Transverse colon (tissue), 4 donors: ENCODE measurements around the gene UHRF1. TPM values are rescaled to one million over a fixed set of nuclear protein-coding genes. Genes with fewer than 3 reads are reported as not detected.

ENCODE experiments used
- DNase-seq: peaks from one replicate; pipeline ENCODE4 v3.0.0-alpha.2; 2019
- H3K27ac ChIP-seq, 4 donors: fragments of 200-600 bp; sonication (generic); 2 replicates each; pipeline ENCODE4 v1.5.1; 2016 to 2018; ENCODE audit warnings: inconsistent platforms in 4 of 4
- H3K27me3 ChIP-seq: fragments of 200-600 bp; sonication (generic); 2 replicates; pipeline ENCODE4 v1.5.1; 2017; ENCODE audit warnings: inconsistent platforms
- H3K36me3 ChIP-seq, 4 donors: fragments of 200-600 bp; sonication (generic); 2 replicates each; pipeline ENCODE4 v1.5.1; 2017 to 2019; ENCODE audit warnings: inconsistent platforms in 4 of 4
- H3K4me1 ChIP-seq, 4 donors: fragments of 200-600 bp; sonication (generic); 2 replicates each; pipeline ENCODE4 v1.5.1; 2017 to 2020; ENCODE audit warnings: inconsistent platforms in 4 of 4
- H3K4me3 ChIP-seq, 4 donors: fragments of 200-600 bp; sonication (generic); 1 replicate in 1 of 4; 2 replicates in 3 of 4; pipeline versions ENCODE4 v1.5.1 to v1.6.1; 2017 to 2019; ENCODE audit warnings: inconsistent platforms in 4 of 4
- H3K9me3 ChIP-seq, 2 donors: fragments of 200-600 bp; sonication (generic); 2 replicates each; pipeline ENCODE4 v1.5.1; 2017 to 2019; ENCODE audit warnings: inconsistent platforms in 2 of 2
- CTCF ChIP-seq, 5 experiments: fragments of 200-600 bp in 3 of 5; fragments of 450-650 bp in 2 of 5; sonication (generic) in 3 of 5; IDR thresholded peaks; 1 replicate in 2 of 5; 2 replicates in 3 of 5; pipeline ENCODE4 v1.5.1; 2016 to 2017; ENCODE audit warnings: antibody characterized with exemption in 5 of 5, inconsistent platforms in 3 of 5, mild to moderate bottlenecking in 2 of 5, moderate library complexity in 1 of 5
- EP300 ChIP-seq: sonication (generic); formaldehyde crosslinking; IDR thresholded peaks from one replicate; pipeline ENCODE4 v1.6.1; 2017; ENCODE audit warnings: antibody characterized with exemption, low read depth
- POLR2A ChIP-seq: fragments of 450-650 bp; IDR thresholded peaks from one replicate; pipeline ENCODE4 v1.6.1; 2016; ENCODE audit warnings: antibody characterized with exemption, mild to moderate bottlenecking, moderate library complexity
- POLR2AphosphoS5 ChIP-seq, 3 donors: sonication (generic); formaldehyde crosslinking; IDR thresholded peaks; one replicate each; pipeline ENCODE4 v1.6.1; 2016; ENCODE audit warnings: antibody characterized with exemption in 3 of 3
- WGBS, 2 donors: methylation state at CpG; one replicate each; pipeline ENCODE4 v1.1.5; 2018; ENCODE audit warnings: low coverage in 1 of 2; 5-methylcytosine and 5-hydroxymethylcytosine counted together
- in situ Hi-C, 4 donors: fragments of 200-750 bp; cut with MboI; loops; one replicate each; pipeline versions ENCODE4 v1.15.0 to v1.15.1; 2017; ENCODE audit warnings: low sequenced_read_pairs in 3 of 4, low pct_ligation_motif_present in 1 of 4, low pct_unique_long_range_greater_than_20kb in 1 of 4
- intact Hi-C: fragments of 100-400 bp; cut with DNase I; formaldehyde crosslinking; loops from one replicate; pipeline ENCODE4 v1.15.1; 2023; ENCODE audit warnings: low total_unique reads
- total RNA-seq, 4 donors: library from RNA; depleted of rRNA; stranded (reverse); fragments of >200 nt; gene quantifications; one replicate each; pipeline ENCODE4 v1.1.0, GENCODE V29; 2016

Gene UHRF1
- total RNA-seq, 4 donors from 2014 or later, result 2.9 to 41.2 (median 12.0) TPM

GRCh38 chr19:4991996-4992698, 82.8 kb downstream of the UHRF1 start:
- TF ChIP-seq CTCF (IDR thresholded peaks at IDR 0.05) (no peak), POLR2AphosphoS5 (IDR thresholded peaks at IDR 0.05) (no peak), EP300 (no peak), POLR2A (no peak)
- no peak overlapping the region for H3K27ac ChIP-seq
- in situ Hi-C loops (no loop called here), intact Hi-C loops (no loop called here)
- no peak for DNase-seq
- H3K4me1 ChIP-seq, result peaks cover 7 to 23% (median 15%) of the 10 kb centered on the region in 4 donors
- H3K27me3 ChIP-seq, result no peaks in the 10 kb centered on the region
- no peaks in the 10 kb centered on the region for H3K36me3 ChIP-seq
- no peaks in the 10 kb centered on the region for H3K9me3 ChIP-seq
- H3K4me3 ChIP-seq, result no peak overlapping the region
- WGBS, 2 donors, result 90 to 93% methylated on average over 6 to 13 of the region's 13 CpGs

GRCh38 chr19:4993683-4994082, 84.4 kb downstream of the UHRF1 start:
- Histone ChIP-seq H3K36me3 (no peaks in the 10 kb centered on the region), H3K4me3 (no peak overlapping the region), H3K27me3 (no peaks in the 10 kb centered on the region), H3K27ac (no peak overlapping the region), H3K9me3 (no peaks in the 10 kb centered on the region), H3K4me1 (peaks cover under 1 to 10% (median 3%) of the 10 kb centered on the region in 4 donors)
- DNase-seq, result no peak
- in situ Hi-C loops (no loop called here), intact Hi-C loops (no loop called here)
- TF ChIP-seq POLR2AphosphoS5 (IDR thresholded peaks at IDR 0.05), result no peak
- TF ChIP-seq CTCF (IDR thresholded peaks at IDR 0.05), result no peak
- no peak for TF ChIP-seq POLR2A
- no peak for TF ChIP-seq EP300
- WGBS, 2 donors, result 78 to 83% methylated on average over 3 of the region's 3 CpGs

- DNase-seq, result no peak
- no peaks in the 10 kb centered on the region for H3K36me3 ChIP-seq
- in situ Hi-C loops (no loop called here), intact Hi-C loops (no loop called here)
- TF ChIP-seq EP300 (no peak), POLR2AphosphoS5 (IDR thresholded peaks at IDR 0.05) (no peak), POLR2A (no peak), CTCF (IDR thresholded peaks at IDR 0.05) (no peak)
- H3K4me3 ChIP-seq, result no peak overlapping the region
- 75% methylated on average over 5 of the region's 5 CpGs; no CpG with 5 or more reads in 1 of the 2 donors for WGBS, 2 donors
- no peaks in the 10 kb centered on the region for H3K27me3 ChIP-seq
- no peaks in the 10 kb centered on the region for H3K9me3 ChIP-seq
- H3K27ac ChIP-seq, result no peak overlapping the region
- H3K4me1 ChIP-seq, result peaks cover 0 to 4% (median under 1%) of the 10 kb centered on the region in 4 donors
These were observed 87.4 kb downstream of the UHRF1 start for GRCh38 chr19:4996701-4997100.

- Histone ChIP-seq H3K4me1 (peaks cover 0 to 10% (median 7%) of the 10 kb centered on the region in 4 donors), H3K27ac (no peak overlapping the region), H3K9me3 (no peaks in the 10 kb centered on the region), H3K36me3 (no peaks in the 10 kb centered on the region), H3K4me3 (no peak overlapping the region), H3K27me3 (no peaks in the 10 kb centered on the region)
- TF ChIP-seq POLR2AphosphoS5 (IDR thresholded peaks at IDR 0.05), result no peak
- no peak for TF ChIP-seq POLR2A
- TF ChIP-seq CTCF (IDR thresholded peaks at IDR 0.05), result no peak
- no peak for TF ChIP-seq EP300
- in situ Hi-C loops (no loop called here), intact Hi-C loops (no loop called here)
- DNase-seq, result no peak
- WGBS, 2 donors, result 96% methylated on average over 12 of the region's 12 CpGs; no CpG with 5 or more reads in 1 of the 2 donors
These were observed 88.0 kb downstream of the UHRF1 start for GRCh38 chr19:4997297-4997696.
